Measurements from ENCODE around the gene NUP205.

- TF ChIP-seq GATA2 (IDR thresholded peaks at IDR 0.05; ENCODE audit: low read depth, low read length), result no peak
- TF ChIP-seq GATA3 (IDR thresholded peaks at IDR 0.05; ENCODE audit: low read depth, low read length), result no peak
Observed at GRCh38 chr7:135536150-135536549, 21.6 kb upstream of the NUP205 start.
